Amygdala (tissue), 56 donors: ENCODE results near the gene MEGF11.
A peak's percentile ranks its signal among the peaks of the same experiment; 100 is the strongest.

Experiments
- DNase-seq, 56 donors: peaks; one replicate each; lab custom pipeline; 2025; lab: John Stamatoyannopoulos, UW

Gene MEGF11

DNA sequence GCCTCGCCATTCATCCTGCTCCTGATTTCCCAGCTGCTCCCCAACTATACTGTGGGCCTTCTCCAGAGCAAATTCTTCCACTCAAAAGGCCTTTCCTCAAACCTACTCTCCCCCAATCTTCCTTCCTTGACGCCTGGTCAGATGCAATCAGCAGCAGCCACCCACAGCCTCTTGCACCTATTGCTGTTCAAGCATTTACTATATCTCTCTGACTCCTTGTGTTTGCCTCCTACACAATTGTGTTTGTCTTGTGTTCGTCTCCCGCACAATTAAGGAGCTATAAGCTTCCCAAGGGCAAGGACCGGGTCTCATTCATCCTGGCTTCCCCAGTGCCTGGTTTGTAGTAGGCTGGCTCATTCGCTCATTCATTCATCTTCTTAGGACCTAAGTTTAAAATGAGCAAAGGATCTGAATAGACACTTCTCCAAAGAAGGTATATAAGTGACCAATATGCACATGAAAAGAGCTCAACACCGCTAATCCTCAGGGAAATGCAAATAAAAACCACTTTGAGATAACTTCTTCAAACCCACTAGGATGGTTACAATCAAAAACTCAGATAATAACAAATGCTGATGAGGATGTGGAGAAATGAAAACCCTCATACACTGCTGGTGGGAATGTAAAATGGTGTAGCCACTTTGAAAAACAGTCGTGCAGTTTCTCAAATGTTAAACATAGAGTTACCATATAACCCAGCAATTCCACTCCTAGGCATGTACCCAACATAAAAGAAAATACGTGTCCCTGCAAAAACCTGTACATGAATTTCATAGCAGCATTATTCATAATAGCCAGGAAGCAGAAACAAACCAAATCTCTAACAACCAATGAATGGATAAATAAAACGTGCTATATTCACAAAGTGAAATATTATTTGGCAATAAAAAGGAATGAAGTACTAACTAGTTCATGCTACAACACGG, 31.0 kb downstream of the MEGF11 start:
- DNase-seq = no peak

DNA sequence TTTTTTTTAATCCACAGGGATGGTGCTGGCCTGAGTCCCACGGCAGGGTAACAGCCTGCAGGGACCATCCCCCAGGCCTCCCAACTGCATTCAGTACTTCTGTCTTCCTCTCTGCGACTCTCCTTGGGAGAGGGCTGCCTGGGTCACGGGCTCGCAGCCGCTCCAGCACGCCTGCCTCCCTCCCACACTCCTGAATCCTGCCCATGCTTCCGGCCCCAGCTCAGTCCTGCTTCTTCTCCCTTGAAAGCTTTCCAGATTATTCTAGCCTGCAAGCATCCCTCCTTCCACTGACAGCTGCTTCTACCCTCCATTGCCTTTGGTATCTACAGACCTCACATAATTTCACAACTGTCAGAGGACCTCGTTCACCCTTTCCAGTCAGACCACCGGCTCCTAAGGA, 32.4 kb downstream of the MEGF11 start:
- peak in 1 of 56 donors; percentile 5 for DNase-seq

DNA sequence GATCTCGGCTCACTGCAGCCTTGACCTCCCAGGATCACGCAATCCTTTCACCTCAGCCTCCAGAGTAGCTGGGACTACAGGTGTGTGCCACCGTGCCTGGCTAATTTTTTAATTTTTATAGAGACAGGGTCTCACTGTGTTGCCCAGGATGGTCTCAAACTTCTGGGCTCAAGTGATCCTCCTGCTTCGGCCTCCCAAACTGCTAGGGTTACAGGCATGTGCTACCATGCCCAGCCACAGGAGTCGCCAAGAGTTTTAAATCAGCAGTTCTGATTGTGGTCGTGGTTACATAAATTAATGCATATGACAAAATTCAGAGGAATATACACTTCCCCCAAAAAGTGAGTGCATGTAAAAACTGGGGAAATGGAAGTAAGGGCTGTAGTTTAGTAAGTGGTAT, 32.9 kb downstream of the MEGF11 start:
- no peak for DNase-seq

DNA sequence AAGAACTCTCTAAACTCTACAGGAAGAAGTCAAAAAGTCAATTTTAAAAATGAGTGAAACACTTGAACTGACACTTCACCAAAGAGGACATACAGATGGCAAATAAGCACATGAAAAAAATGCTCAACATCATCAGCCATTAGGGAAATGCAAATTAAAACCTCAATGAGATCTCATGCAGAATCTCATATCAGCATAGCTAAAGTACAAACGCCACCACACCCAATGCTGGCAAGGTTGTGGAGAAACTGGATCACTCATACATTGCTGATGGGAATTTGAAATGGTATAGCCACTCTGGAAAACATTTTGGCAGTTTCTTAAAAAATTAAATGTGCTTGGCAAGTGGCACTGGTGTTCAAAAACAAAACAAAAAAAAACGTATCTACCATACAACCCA, 34.2 kb downstream of the MEGF11 start:
- DNase-seq = no peak

DNA sequence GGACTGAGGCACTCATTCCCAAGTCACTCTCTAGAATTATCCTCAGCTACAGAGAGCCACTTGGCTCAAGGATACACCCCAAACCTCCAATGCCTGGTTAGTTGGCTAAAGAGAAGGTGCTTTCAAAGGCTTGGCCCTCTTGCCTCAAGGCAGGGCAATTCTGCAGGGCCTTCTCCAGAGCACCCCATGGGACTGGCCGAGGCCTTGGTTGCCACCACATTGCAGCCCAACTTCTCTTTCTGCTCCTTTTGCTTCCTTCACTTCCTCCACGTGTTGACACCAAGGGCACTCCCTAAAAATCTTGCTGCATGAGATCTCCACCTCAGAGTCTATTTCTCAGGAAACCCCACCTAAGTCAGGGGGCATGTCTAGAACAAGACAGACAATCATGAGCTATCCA, 36.7 kb downstream of the MEGF11 start:
- no peak for DNase-seq

DNA sequence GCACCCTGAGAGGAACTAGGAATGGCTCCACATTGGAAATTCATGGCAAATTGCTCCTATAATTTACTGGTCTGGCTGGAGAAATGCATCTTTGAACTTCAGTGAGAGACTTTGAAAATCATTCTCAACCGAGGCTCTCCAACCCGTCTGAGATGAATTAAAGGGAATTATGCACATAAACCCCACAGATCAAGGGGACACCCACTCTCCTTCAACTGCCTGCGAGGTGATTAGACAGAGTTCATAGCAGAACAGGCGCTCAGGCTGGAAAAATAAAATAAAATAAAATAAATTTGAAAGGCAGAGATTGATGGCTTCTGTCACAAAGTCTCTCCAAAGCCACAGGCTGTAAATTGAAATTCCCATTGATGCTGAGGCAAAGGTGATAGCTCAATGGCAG, 37.7 kb downstream of the MEGF11 start:
- no peak for DNase-seq

DNA sequence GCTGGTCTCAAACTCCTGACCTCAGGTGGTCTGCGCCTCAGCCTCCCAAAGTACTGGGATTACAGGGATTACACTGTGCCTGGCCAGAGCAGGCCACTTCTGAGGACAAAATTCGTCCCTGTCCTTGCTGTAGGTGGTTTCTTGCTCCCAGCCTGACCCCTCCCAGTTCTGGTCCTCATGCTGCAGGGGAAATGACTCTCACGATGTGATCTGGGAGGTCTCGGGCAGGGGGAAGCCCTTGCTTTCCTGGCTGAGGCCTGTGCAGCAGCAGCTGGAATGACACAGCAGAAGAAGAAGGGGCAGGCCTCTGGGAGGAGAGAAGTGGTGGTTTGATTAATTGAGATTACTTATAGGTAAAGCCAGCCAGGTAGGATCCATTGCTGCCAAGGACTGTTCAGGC, 39.3 kb downstream of the MEGF11 start:
- no peak for DNase-seq

DNA sequence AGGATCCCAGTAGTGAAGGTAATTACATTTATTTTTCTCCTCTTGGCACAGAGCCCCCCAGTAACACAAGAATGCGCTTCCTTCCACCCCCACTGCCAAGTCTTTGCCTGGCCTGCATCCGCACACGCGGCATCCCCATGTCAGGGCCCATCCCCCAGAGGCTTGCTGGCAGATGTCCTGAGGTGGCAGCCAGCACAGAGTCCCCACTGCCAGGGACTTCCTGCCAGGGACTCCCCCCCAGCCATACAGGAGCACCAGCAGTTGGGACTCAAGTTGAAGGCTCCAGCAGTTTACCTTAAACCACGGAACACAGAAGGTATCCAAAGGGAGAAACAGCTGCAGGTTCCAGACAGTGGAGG, 41.0 kb downstream of the MEGF11 start:
- peak in 14 of 56 donors; percentile 3 to 32 (median 12) for DNase-seq

DNA sequence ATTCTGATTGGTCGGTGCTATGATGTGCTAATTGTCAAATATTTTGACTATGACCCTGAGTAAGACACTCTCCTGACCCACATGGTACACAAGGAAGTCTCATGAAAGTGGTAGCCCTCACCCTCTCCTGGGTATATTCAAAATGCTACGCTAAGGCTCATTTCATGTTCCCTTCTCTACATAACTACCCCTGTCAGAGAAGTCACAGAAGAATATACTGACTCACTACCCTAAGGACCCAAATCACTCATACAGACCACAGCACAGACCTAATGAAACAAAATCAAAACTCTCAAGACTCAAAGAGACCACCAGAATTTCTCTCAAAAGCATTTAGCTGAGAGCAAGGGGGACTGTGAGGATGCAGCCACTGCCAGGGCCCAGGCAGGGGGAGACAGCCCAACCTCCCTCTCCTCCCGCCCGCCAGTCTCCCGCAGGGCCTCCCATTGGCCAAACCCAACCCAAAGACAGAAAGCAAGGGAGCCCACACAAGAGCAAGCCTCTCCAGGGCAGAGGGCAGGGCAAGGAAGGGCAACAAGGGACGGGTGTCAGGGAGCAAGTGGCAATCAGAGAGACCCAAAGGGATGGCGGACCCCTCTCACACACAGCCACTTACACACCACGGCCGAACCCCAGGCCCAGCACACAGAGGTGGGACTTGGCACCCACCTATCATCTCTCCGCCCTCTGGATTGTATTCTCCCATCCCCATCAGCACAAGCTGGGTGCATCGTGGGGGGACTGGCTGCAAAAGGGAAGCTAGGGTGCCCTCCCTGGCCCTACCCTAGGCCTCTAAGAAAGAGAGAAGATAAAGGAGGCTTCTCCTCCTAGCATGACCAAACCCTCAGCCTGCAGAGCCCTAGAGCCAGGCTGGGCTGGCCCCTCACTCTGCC, 41.6 kb downstream of the MEGF11 start:
- no peak for DNase-seq

DNA sequence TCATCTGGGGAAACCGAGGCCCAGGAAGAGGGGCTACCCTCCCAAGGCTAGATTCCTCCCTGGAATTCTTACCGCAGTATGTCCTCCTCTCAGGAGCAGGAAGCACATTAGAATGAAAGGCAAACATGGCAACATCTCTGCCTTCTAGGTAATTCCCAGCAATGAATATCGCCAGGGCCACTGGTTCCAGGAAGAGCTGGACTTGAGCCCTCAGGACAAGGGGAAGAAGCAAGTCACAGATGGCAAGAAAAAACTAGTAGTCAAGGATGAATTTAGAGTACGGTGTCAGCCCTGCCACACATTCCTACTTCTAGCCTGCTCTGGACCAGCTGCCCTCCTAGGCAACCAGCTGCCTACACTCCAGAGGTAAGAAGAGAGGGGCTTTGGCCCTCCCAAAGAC, 42.9 kb downstream of the MEGF11 start:
- DNase-seq = no peak

DNA sequence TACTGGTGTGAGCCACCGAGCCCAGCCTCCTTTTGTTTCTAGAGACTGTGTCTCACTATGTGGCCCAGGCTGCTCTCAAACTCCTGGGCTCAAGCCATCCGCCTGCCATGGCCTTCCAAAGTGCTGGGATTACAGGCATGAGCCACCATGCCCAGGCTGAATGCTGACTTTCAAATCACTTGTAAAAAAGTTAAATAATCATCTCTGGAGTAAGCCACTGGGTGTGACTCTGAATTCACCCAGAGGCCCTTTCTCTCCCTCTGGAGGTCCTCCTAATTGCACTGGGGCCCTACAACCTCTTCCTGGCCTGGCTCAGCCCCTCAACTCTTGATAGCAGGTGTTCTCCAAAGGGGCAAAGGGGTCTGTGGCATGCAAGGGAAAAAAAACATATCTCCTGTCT, 54.8 kb downstream of the MEGF11 start:
- DNase-seq = no peak

DNA sequence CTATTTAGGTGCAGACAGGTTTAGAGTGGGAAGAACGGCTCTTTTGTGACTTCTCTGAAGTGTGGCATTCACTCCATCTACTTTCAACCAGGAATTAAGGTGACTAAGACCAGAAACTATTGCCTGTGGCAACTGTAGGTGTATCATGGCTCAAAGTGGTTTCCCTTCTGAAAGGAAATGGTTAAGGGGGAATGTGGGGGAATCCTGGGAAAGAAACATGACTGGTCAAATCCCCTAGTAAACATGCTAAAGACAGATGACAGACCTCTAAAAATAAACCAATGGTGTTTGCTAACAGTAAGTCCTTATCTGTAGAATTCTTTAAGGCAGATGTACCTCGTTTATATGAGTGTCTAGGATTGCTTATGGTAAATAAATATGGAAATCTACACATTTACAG, 56.9 kb downstream of the MEGF11 start:
- DNase-seq = no peak

DNA sequence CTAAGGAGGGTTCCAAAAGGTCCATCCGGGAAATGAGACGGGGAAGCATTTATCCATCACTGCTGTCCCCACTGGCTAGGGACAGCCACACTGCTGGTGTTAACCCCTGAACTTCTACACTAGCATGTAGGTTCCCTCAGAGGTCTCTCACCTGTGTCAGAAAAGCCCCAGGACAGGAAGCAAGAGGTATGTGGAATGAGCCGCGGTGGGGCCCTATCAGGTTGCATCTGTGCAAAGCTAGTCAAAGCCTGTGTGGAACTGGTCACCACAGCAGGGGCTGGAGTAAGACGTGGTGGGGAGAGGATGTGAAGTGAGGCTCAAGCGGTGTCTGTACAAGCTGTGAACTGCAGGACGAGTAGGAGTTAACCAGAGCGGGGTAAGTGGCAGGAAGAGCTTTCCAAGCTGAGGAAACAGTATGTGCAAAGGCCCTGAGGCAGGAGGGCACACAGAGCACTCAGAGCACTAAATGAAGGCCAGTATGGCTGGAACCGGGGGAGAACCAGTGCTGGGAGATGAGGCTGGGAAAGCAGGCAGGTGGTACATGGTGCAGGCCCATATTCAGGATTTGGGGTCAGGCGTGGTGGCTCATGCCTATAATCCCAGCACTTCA, 57.8 kb downstream of the MEGF11 start:
- no peak for DNase-seq

DNA sequence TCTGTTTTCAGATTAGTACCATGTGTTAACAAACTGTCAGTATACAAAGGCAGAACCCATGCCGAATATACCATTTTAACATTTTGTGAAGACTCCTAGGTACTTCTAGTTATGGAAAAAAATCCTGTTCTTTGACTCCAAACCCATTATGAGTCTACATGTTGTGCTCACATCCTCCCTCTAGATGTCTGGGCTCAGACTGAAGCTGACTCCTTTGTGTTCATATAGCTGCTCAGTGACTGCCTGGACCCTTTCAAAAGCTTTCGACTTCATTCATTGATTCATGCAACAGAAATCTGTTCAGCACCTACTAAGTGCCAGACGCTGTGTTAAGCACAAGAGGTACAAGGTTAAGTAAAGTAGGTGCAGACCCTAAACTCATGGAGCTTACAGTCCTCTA, 60.5 kb downstream of the MEGF11 start:
- DNase-seq = no peak

DNA sequence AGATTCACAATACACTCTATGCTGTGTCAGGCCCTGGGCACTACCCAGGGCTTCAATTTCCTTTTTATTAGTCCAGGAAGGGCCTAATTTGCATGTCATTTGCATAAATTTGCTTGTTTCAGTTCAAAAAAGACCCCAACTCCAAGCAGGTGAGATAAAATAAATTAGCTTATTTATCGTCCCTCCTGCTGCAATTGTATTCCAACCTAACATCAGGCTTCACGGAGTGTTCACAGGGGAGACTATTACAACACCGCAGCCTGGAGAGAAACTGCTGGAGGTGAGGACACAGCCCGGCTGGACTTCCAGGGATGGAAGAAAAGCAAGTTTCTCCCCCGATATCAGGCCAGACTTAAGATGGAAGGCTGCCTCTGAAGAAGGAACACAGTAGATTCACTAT, 62.8 kb downstream of the MEGF11 start:
- no peak for DNase-seq

DNA sequence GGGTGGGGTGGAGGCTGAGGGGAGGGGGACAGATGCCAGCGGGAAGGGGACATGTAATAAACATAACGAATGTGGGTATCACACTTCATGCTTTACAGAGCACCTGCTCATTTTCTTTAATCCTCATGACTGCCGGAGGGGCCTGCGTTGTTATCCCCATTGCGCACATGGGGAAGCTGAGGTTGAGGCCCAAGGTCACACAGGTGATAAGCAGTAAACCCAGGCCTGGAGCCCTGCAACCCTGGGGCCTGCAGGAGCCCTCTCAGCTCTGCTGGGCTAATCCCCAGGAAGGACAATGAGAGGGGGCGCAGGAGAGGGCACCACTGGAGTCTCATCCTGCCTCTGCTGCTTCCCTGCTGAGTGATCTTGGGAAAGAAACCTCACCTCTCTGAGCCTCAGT, 64.3 kb downstream of the MEGF11 start:
- DNase-seq = no peak

DNA sequence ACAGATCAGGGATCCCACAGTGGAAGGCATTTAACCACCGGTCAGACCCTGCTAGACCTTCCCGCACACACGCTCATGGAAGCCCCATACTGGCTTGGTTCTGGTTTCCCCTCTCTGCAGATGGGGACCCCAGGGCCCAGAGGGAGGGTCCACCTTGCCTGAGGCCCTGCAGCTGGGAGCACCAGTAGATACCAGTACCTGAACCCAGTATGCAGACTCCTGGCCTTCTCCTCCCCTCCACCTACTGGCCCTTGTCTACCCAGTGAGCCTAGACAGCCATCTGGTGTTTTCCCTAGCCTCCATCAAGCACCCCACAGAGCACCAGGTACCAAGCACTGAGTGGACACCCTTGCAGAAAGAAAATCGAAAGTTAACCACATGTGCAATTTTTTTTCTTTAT, 65.1 kb downstream of the MEGF11 start:
- peak in 1 of 56 donors; percentile 6 for DNase-seq

DNA sequence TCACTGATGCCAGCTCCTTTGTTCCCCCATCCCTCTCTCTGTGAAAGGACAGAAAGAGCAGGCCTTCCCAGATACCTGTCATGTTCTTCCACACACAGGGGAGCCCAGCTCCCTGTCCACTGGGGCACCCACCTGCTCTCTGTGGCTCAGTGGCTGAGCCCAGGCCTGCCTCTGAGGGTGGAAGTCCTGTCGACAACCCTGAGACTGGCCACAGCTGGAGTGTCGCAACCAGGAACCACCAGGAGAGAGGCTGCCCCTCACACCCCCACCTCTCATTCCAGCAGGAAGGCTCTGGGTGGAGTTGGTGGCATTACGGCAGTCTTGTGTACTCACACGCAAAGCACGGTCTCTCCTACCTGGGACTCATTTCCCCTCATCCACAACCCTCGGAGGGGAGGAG, 66.3 kb downstream of the MEGF11 start:
- DNase-seq = no peak

DNA sequence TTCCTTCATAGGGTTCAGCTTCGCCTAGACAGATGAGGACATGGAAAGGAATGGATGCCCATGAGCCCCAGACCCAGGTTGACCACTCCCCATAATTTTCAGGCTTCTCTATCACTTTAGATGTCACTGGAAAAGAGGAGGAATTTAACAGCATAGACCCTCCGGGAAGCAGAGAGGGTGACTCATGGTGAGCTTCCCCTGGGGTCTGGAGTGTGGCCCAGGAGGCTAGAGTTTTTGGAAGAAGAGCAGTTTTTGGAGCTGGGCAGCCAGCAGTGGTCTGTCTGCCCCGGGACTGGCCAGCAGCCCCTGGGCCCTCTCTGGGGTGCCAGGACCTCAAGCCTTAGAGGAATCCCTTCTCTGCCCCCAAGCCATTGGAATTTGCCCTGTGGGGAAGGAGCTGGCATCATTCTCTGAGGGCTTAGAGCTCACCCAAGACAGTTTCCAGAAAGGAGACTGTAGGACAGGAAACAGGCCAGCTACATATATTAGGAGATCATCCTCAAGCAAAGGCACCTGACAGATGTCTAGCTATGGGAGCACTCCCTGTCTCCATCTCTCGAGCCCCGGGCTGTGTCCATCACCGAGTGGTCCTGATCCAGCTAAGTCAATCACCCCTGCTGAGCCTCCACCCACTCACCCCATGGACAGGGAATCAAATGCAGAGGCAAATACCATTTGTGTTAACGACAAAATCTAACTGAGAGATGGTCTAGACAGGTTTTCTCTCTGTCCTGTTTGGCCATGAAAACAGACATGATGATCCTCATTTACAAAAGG, 67.3 kb downstream of the MEGF11 start:
- no peak for DNase-seq
